Common myeloid progenitor, CD34-positive (primary cell): Measurements from ENCODE around the gene CDC42EP1.
"Not testable (repeated sequence)": the region's sequence is repeated elsewhere in the genome, so short reads cannot be mapped to it uniquely, and the experiment has no call there.

Experiments used
- CTCF ChIA-PET: fragments of 350-600 bp; sonication (Branson Sonifier 250); formaldehyde crosslinking; loops from one replicate; lab custom pipeline; 2021; ENCODE audit warnings: antibody characterized with exemption; lab: Charles Lee
- POLR2A ChIA-PET: fragments of 350-600 bp; sonication (Branson Sonifier 250); formaldehyde crosslinking; loops from one replicate; lab custom pipeline; 2021; ENCODE audit warnings: antibody characterized with exemption; lab: Charles Lee
- DNase-seq, 3 donors: peaks; one replicate each; pipeline versions ENCODE4 v3.0.0 to v3.0.0-alpha.2; 2013
- H3K27ac ChIP-seq, 2 experiments: 1 replicate in 1 of 2; 2 replicates in 1 of 2; pipeline ENCODE4 v1.7.0; 2013; ENCODE audit warnings: inconsistent platforms in 2 of 2, low read length in 2 of 2, mild to moderate bottlenecking in 2 of 2, low read depth in 1 of 2, moderate library complexity in 1 of 2; ENCODE audit not compliant: severe bottlenecking in 2 of 2, insufficient read depth in 1 of 2, poor library complexity in 1 of 2
- H3K27me3 ChIP-seq, 5 experiments: replicated peaks in 2 of 5; 1 replicate in 3 of 5; 2 replicates in 2 of 5; pipeline versions ENCODE4 v1.6.1 to v1.7.0; 2013; ENCODE audit warnings: low read length in 4 of 5, mild to moderate bottlenecking in 2 of 5, moderate library complexity in 2 of 5, inconsistent platforms in 1 of 5; ENCODE audit not compliant: insufficient read depth in 5 of 5, control insufficient read depth in 4 of 5
- H3K36me3 ChIP-seq, 4 experiments: 1 replicate in 2 of 4; 2 replicates in 2 of 4; pipeline versions ENCODE4 v1.6.1 to v1.7.0; 2013; ENCODE audit warnings: low read length in 3 of 4, control low read depth in 1 of 4, mild to moderate bottlenecking in 1 of 4; ENCODE audit not compliant: control insufficient read depth in 4 of 4, insufficient read depth in 4 of 4
- H3K4me1 ChIP-seq, 4 experiments: 1 replicate in 3 of 4; 2 replicates in 1 of 4; pipeline versions ENCODE4 v1.6.1 to v1.7.1; 2013; ENCODE audit warnings: low read length in 3 of 4, mild to moderate bottlenecking in 3 of 4, control low read depth in 1 of 4, inconsistent platforms in 1 of 4, moderate library complexity in 1 of 4; ENCODE audit not compliant: control insufficient read depth in 4 of 4, insufficient read depth in 4 of 4; ENCODE audit errors: control extremely low read depth in 1 of 4
- H3K4me3 ChIP-seq, 7 experiments: 1 replicate in 4 of 7; 2 replicates in 3 of 7; pipeline versions ENCODE4 v1.5.1 to v1.7.0; 2013; ENCODE audit warnings: mild to moderate bottlenecking in 7 of 7, low read length in 6 of 7, moderate library complexity in 6 of 7, inconsistent platforms in 2 of 7, low read depth in 2 of 7, control low read depth in 1 of 7; ENCODE audit not compliant: insufficient read depth in 4 of 7, control insufficient read depth in 1 of 7; ENCODE audit errors: extremely low read depth in 1 of 7
- H3K9me3 ChIP-seq, 5 experiments: 1 replicate in 4 of 5; 2 replicates in 1 of 5; pipeline versions ENCODE4 v1.6.1 to v1.7.1; 2013; ENCODE audit warnings: low read length in 4 of 5, mild to moderate bottlenecking in 2 of 5, inconsistent platforms in 1 of 5, low read depth in 1 of 5, moderate library complexity in 1 of 5; ENCODE audit not compliant: control insufficient read depth in 4 of 5, insufficient read depth in 2 of 5; ENCODE audit errors: control extremely low read depth in 1 of 5
- WGBS: methylation state at CpG from one replicate; pipeline ENCODE4 v1.1.5; 2013; ENCODE audit not compliant: insufficient coverage; 5-methylcytosine and 5-hydroxymethylcytosine counted together

CDC42EP1 gene

GRCh38 chr22:37525746-37526350 is 34.4 kb upstream of the CDC42EP1 start:
- H3K9me3 ChIP-seq, result no peaks in the 10 kb centered on the region
- peaks cover 0 to 18% (median 12%) of the 10 kb centered on the region in 4 experiments for H3K4me1 ChIP-seq
- POLR2A ChIA-PET, result no interaction called here
- H3K4me3 ChIP-seq, result no peak overlapping the region
- no peaks in the 10 kb centered on the region for H3K36me3 ChIP-seq
- H3K27ac ChIP-seq, result no peak overlapping the region
- DNase-seq, result no peak
- H3K27me3 ChIP-seq, result peaks cover 0 to 2% (median 0%) of the 10 kb centered on the region in 5 experiments
- 98% methylated on average over 3 of the region's 7 CpGs for WGBS
- CTCF ChIA-PET, result interaction anchor here (0.6 to 1.2 kb wide), 3 partner anchors 14 to 41 kb away, joined by 3 read pairs; no protein-coding TSS in a partner anchor

DNA sequence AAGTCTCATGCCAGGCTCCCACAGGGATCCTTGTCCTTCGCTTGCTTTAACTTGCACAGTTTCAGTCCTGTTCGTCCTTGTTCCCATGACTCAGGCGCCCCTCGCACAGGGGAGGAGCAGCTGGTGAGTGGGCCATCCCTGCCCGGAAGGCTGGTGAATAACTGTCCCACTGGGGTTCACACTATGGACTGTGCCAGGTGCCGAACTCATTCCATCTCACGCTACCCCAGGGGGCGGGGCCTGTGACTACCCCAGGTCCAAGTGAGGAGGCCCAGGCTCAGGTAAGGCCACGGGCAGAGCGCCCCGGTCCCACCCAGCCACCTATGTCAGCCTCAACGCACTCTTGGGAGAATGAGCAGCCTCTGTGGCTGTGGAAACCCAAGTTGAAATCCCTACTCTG is 33.9 kb upstream of the CDC42EP1 start:
- POLR2A ChIA-PET, result no interaction called here
- Histone ChIP-seq H3K9me3 (no peaks in the 10 kb centered on the region), H3K4me1 (peaks cover 0 to 16% (median 12%) of the 10 kb centered on the region in 4 experiments), H3K36me3 (no peaks in the 10 kb centered on the region), H3K4me3 (no peak overlapping the region), H3K27me3 (peaks cover 0 to 2% (median 0%) of the 10 kb centered on the region in 5 experiments), H3K27ac (no peak overlapping the region)
- 90% methylated on average over 12 of the region's 12 CpGs for WGBS
- CTCF ChIA-PET, result interaction anchor here (1.0 to 2.9 kb wide), 3 partner anchors 16 to 41 kb away, joined by 3 to 10 read pairs (median 3); no protein-coding TSS in a partner anchor
- no peak for DNase-seq

- H3K36me3 ChIP-seq, POLR2A ChIA-PET, H3K9me3 ChIP-seq, DNase-seq, H3K27me3 ChIP-seq, H3K27ac ChIP-seq, H3K4me3 ChIP-seq: not testable (repeated sequence)
- CTCF ChIA-PET, result interaction anchor here (1.0 to 2.9 kb wide), 5 partner anchors 16 to 81 kb away, joined by 3 to 10 read pairs (median 3); no protein-coding TSS in a partner anchor
- 97% methylated on average over 9 of the region's 9 CpGs for WGBS
- peaks cover 0 to 16% (median 12%) of the 10 kb centered on the region in 4 experiments for H3K4me1 ChIP-seq
These were observed 33.1 kb upstream of the CDC42EP1 start for GRCh38 chr22:37527081-37527752.

- H3K27me3 ChIP-seq, H3K27ac ChIP-seq, H3K9me3 ChIP-seq, H3K4me3 ChIP-seq, H3K36me3 ChIP-seq, DNase-seq: not testable (repeated sequence)
- WGBS, result no CpG with 5 or more reads among the region's 9 CpGs
- POLR2A ChIA-PET, result interaction anchor here (0.6 kb wide), 1 partner anchor 63 kb away, joined by 4 read pairs; no protein-coding TSS in a partner anchor
- CTCF ChIA-PET, result interaction anchor here (1.2 to 2.9 kb wide), 4 partner anchors 22 to 80 kb away, joined by 3 to 10 read pairs (median 4); no protein-coding TSS in a partner anchor
- H3K4me1 ChIP-seq, result peaks cover 0 to 19% (median 12%) of the 10 kb centered on the region in 4 experiments
These were observed 32.3 kb upstream of the CDC42EP1 start for GRCh38 chr22:37527952-37528351.

- H3K36me3 ChIP-seq, result no peaks in the 10 kb centered on the region
- ChIA-PET CTCF (interaction anchor here (1.0 to 1.3 kb wide), 5 partner anchors 10 to 67 kb away, joined by 3 to 5 read pairs (median 3); no protein-coding TSS in a partner anchor), POLR2A (no interaction called here)
- DNase-seq, result peak; percentile 31 to 77 (median 74)
- H3K4me3 ChIP-seq, result peak overlapping the region in 1 of 7 experiments; percentile 4
- peaks cover 0 to 2% (median 0%) of the 10 kb centered on the region in 5 experiments for H3K27me3 ChIP-seq
- peaks cover 10 to 37% (median 26%) of the 10 kb centered on the region in 4 experiments for H3K4me1 ChIP-seq
- no peaks in the 10 kb centered on the region for H3K9me3 ChIP-seq
- H3K27ac ChIP-seq, result no peak overlapping the region
- WGBS, result 100% methylated on average over 1 of the region's 2 CpGs
These were observed 30.5 kb upstream of the CDC42EP1 start for GRCh38 chr22:37529652-37530345.

- peak overlapping the region in 1 of 2 experiments; percentile 3 for H3K27ac ChIP-seq
- H3K27me3 ChIP-seq, result no peaks in the 10 kb centered on the region
- no peaks in the 10 kb centered on the region for H3K9me3 ChIP-seq
- 0% methylated on average over 3 of the region's 9 CpGs for WGBS
- CTCF ChIA-PET, result interaction anchor here (0.8 to 1.4 kb wide), 6 partner anchors 12 to 267 kb away, joined by 3 to 4 read pairs (median 3); no protein-coding TSS in a partner anchor
- peak overlapping the region in 1 of 7 experiments; percentile 7 for H3K4me3 ChIP-seq
- POLR2A ChIA-PET, result interaction anchor here (0.7 kb wide), 1 partner anchor 52 kb away, joined by 4 read pairs; no protein-coding TSS in a partner anchor
- H3K36me3 ChIP-seq, result no peaks in the 10 kb centered on the region
- DNase-seq, result peak; percentile 86 to 98 (median 96)
- peaks cover 10 to 42% (median 32%) of the 10 kb centered on the region in 4 experiments for H3K4me1 ChIP-seq
These were observed 26.3 kb upstream of the CDC42EP1 start for GRCh38 chr22:37533995-37534394.
